HepG2 (cell line): ENCODE measurements around the gene IGIP. TPM values are rescaled to one million over a fixed set of nuclear protein-coding genes. Genes with fewer than 3 reads are reported as not detected.

Experiments
- ATAC-seq: fragments of 200-7000 bp; cut with Tn5 transposase; 3 replicates; pipeline ENCODE4 v1.9.1; 2020; ENCODE audit warnings: mild to moderate bottlenecking, moderate library complexity
- BruUV-seq: library from RNA; stranded (reverse); fragments of 400-500 nt; replicated peaks from 2 replicates; lab custom pipeline; 2021; lab: Mats Ljungman, UMichigan
- CTCF ChIA-PET: fragments of 300-600 bp; formaldehyde crosslinking; extraction: SDS; loops from one replicate; lab custom pipeline; 2021; ENCODE audit warnings: low total read pairs, inconsistent platforms, low intra/inter-chr PET ratio; lab: Yijun Ruan, JAX
- POLR2A ChIA-PET: fragments of 350-600 bp; sonication (Branson Sonifier 250); formaldehyde crosslinking; loops from one replicate; lab custom pipeline; 2020; ENCODE audit warnings: antibody characterized with exemption, inconsistent platforms; lab: Yijun Ruan, JAX
- DNase-seq: peaks from one replicate; pipeline ENCODE4 v3.0.0-alpha.2; 2015; ENCODE audit warnings: low spot score
- FAIRE-seq: peaks from 3 replicates; lab custom pipeline; 2011; peaks lifted over from hg19 to GRCh38; lab: Jason Lieb, UNC
- H2AFZ ChIP-seq: one replicate; pipeline ENCODE4 v1.6.1; 2011; ENCODE audit warnings: low read length, inconsistent platforms
- H3K27ac ChIP-seq: fragments of 300-600 bp; 3 replicates; pipeline ENCODE4 v1.8.0; 2011; ENCODE audit warnings: mixed run types, mild to moderate bottlenecking, mixed read lengths, low read length, inconsistent platforms; ENCODE audit not compliant: insufficient read depth; ENCODE audit errors: extremely low read length
- H3K27me3 ChIP-seq, 2 experiments: fragments of 200-600 bp in 1 of 2; 2 replicates in 1 of 2; 3 replicates in 1 of 2; pipeline versions ENCODE4 v1.6.0 to v1.8.0; 2011; ENCODE audit warnings: low read length in 2 of 2, mild to moderate bottlenecking in 2 of 2, moderate library complexity in 2 of 2, inconsistent platforms in 1 of 2; ENCODE audit not compliant: insufficient read depth in 2 of 2, control insufficient read depth in 1 of 2
- H3K36me3 ChIP-seq, 2 experiments: fragments of 200-600 bp in 1 of 2; replicated peaks in 1 of 2; 2 replicates in 1 of 2; 3 replicates in 1 of 2; pipeline versions ENCODE4 v1.5.1 to v1.8.0; 2011; ENCODE audit warnings: low read length in 2 of 2, inconsistent platforms in 1 of 2; ENCODE audit not compliant: insufficient read depth in 2 of 2, control insufficient read depth in 1 of 2
- H3K4me1 ChIP-seq: 2 replicates; pipeline ENCODE4 v1.5.1; 2012; ENCODE audit warnings: low read length, inconsistent platforms; ENCODE audit not compliant: insufficient read depth
- H3K4me2 ChIP-seq: 2 replicates; pipeline ENCODE4 v1.6.0; 2011; ENCODE audit warnings: low read depth, low read length, inconsistent platforms
- H3K4me3 ChIP-seq, 3 experiments: fragments of 200-600 bp in 1 of 3; sonication (generic), shearing (Covaris generic) in 1 of 3; replicated peaks in 1 of 3; 2 replicates each; pipeline ENCODE4 v1.5.1; 2011 to 2016; ENCODE audit warnings: low read length in 3 of 3, inconsistent platforms in 2 of 3, low read depth in 2 of 3, mild to moderate bottlenecking in 2 of 3, control low read depth in 1 of 3, mixed read lengths in 1 of 3; ENCODE audit not compliant: insufficient read depth in 1 of 3
- H3K79me2 ChIP-seq: one replicate; pipeline ENCODE4 v1.6.1; 2011; ENCODE audit warnings: low read length, inconsistent platforms; ENCODE audit not compliant: insufficient read depth
- H3K9ac ChIP-seq: 2 replicates; pipeline ENCODE4 v1.6.0; 2011; ENCODE audit warnings: mild to moderate bottlenecking, low read depth, low read length, inconsistent platforms; ENCODE audit not compliant: insufficient read depth
- H3K9me3 ChIP-seq: 2 replicates; pipeline ENCODE4 v1.5.1; 2012; ENCODE audit warnings: mild to moderate bottlenecking, low read length
- H4K20me1 ChIP-seq: 2 replicates; pipeline ENCODE4 v1.6.0; 2011; ENCODE audit warnings: inconsistent platforms, mild to moderate bottlenecking, low read length, moderate library complexity; ENCODE audit not compliant: insufficient read depth
- ADNP ChIP-seq: sonication (generic); formaldehyde crosslinking; IDR thresholded peaks from 2 replicates; pipeline ENCODE4 v1.4.0; 2020; ENCODE audit warnings: missing genetic modification reagents
- CCDC6 ChIP-seq: sonication (generic); formaldehyde crosslinking; IDR thresholded peaks from 2 replicates; pipeline ENCODE4 v1.8.1; 2022; ENCODE audit warnings: mild to moderate bottlenecking, missing genetic modification reagents, moderate library complexity
- FOSL2 ChIP-seq: sonication (generic); formaldehyde crosslinking; IDR thresholded peaks from 2 replicates; pipeline ENCODE4 v1.4.0; 2020; ENCODE audit warnings: missing genetic modification reagents
- ISX ChIP-seq: sonication (generic); formaldehyde crosslinking; conservative IDR thresholded peaks from 2 replicates; pipeline ENCODE4 v1.5.0; 2020; ENCODE audit warnings: missing genetic modification reagents
- KAT8 ChIP-seq: IDR thresholded peaks from 2 replicates; pipeline ENCODE4 v1.6.1; 2016; ENCODE audit warnings: missing genetic modification reagents, missing compliant biosample characterization
- MBD4 ChIP-seq: IDR thresholded peaks from 2 replicates; pipeline ENCODE4 v1.6.1; 2012; ENCODE audit warnings: low read length, inconsistent platforms, borderline replicate concordance
- MIXL1 ChIP-seq: IDR thresholded peaks from 2 replicates; pipeline ENCODE4 v1.6.1; 2016
- NCOA5 ChIP-seq: sonication (generic); formaldehyde crosslinking; IDR thresholded peaks from 2 replicates; pipeline ENCODE4 v1.4.0; 2020; ENCODE audit warnings: missing genetic modification reagents
- NR3C1 ChIP-seq: sonication (generic); formaldehyde crosslinking; IDR thresholded peaks from 2 replicates; pipeline ENCODE4 v1.4.0; 2020; ENCODE audit warnings: missing genetic modification reagents
- ONECUT2 ChIP-seq: sonication (generic); formaldehyde crosslinking; IDR thresholded peaks from 2 replicates; pipeline ENCODE4 v1.4.0; 2020; ENCODE audit warnings: missing genetic modification reagents
- POLR2A ChIP-seq, 2 experiments: IDR thresholded peaks; 2 replicates each; pipeline ENCODE4 v1.6.1; 2011; ENCODE audit warnings: low read depth in 2 of 2, low read length in 2 of 2, mild to moderate bottlenecking in 1 of 2, moderate library complexity in 1 of 2; ENCODE audit not compliant: insufficient read depth in 1 of 2
- SALL1 ChIP-seq: sonication (generic); formaldehyde crosslinking; IDR thresholded peaks from 2 replicates; pipeline ENCODE4 v1.8.0; 2022; ENCODE audit warnings: mild to moderate bottlenecking, missing genetic modification reagents
- SOX5 ChIP-seq: IDR thresholded peaks from 2 replicates; pipeline ENCODE4 v1.6.1; 2016; ENCODE audit warnings: borderline replicate concordance
- TEAD3 ChIP-seq: optimal IDR thresholded peaks from 2 replicates; pipeline ENCODE3; 2016; ENCODE audit warnings: borderline replicate concordance
- TMF1 ChIP-seq: sonication (generic); formaldehyde crosslinking; IDR thresholded peaks from 2 replicates; pipeline ENCODE4 v1.8.1; 2022; ENCODE audit warnings: low read depth, missing genetic modification reagents
- ZFP41 ChIP-seq: sonication (generic); formaldehyde crosslinking; IDR thresholded peaks from 2 replicates; pipeline ENCODE4 v1.4.0; 2020; ENCODE audit warnings: mild to moderate bottlenecking, missing genetic modification reagents, borderline replicate concordance
- ZGPAT ChIP-seq: IDR thresholded peaks from 2 replicates; pipeline ENCODE4 v1.6.1; 2016; ENCODE audit warnings: mild to moderate bottlenecking
- ZNF879 ChIP-seq: sonication (generic); formaldehyde crosslinking; IDR thresholded peaks from 2 replicates; pipeline ENCODE4 v1.8.1; 2023; ENCODE audit warnings: missing genetic modification reagents
- WGBS: methylation state at CpG from one replicate; pipeline ENCODE4 v1.1.6; 2017; ENCODE audit warnings: low lambda C conversion rate; 5-methylcytosine and 5-hydroxymethylcytosine counted together
- in situ Hi-C: cut with HindIII; loops from 2 replicates; pipeline ENCODE4 v1.10.0; 2017; ENCODE audit warnings: low pct_unique_long_range_greater_than_20kb; ENCODE audit not compliant: extremely low pct_ligation_motif_present
- intact Hi-C: fragments of 100-400 bp; cut with micrococcal nuclease; formaldehyde crosslinking; loops from one replicate; pipeline ENCODE4 v1.10.0; 2022; ENCODE audit not compliant: unreplicated experiment
- polyA plus RNA-seq, 8 experiments: library from polyadenylated mRNA; depleted of rRNA in 3 of 8; stranded (reverse) in 7 of 8; unstranded in 1 of 8; fragments of >200 nt; fragmentation: Illumina TruSeq in 4 of 8; extraction: Trizol in 4 of 8; gene quantifications; 2 replicates each; pipeline versions ENCODE4 v1.2.1 to v1.2.3, GENCODE V29; 2011 to 2016; ENCODE audit warnings: low read depth in 4 of 8, missing spikeins in 1 of 8, mixed read lengths in 1 of 8; ENCODE audit not compliant: insufficient read depth in 1 of 8
- total RNA-seq, 5 experiments: library from RNA; depleted of rRNA; stranded (reverse); fragments of >200 nt; fragmentation: Illumina TruSeq; extraction: Trizol; gene quantifications; 2 replicates each; pipeline ENCODE4 v1.2.3, GENCODE V29; 2016; ENCODE audit warnings: low read depth in 1 of 5
- TF ChIP-seq, protein P1 (sequence below): sonication (generic); formaldehyde crosslinking; IDR thresholded peaks from 2 replicates; pipeline ENCODE4 v1.4.0; 2020; ENCODE audit warnings: low read depth, mild to moderate bottlenecking, missing genetic modification reagents

IGIP gene
- total and polyA plus RNA-seq, 2 of the 13 experiments (the other 11 are each of a cell fraction or from before 2014, with no cell fraction given): 1.7 to 2.1 TPM

- in situ Hi-C loops (no loop called here), intact Hi-C loops (no loop called here)
- FAIRE-seq: no peak
- Histone ChIP-seq H3K27me3 (no peaks in the 10 kb centered on the region), H3K4me2 (no peak overlapping the region), H3K9ac (no peak overlapping the region), H2AFZ (no peak overlapping the region), H3K4me3 (no peak overlapping the region), H3K4me1 (peaks cover 17% of the 10 kb centered on the region), H3K27ac (no peak overlapping the region), H4K20me1 (no peaks in the 10 kb centered on the region), H3K79me2 (no peaks in the 10 kb centered on the region), H3K36me3 (no peaks in the 10 kb centered on the region), H3K9me3 (no peaks in the 10 kb centered on the region)
- ATAC-seq: peak; percentile 71
- CTCF ChIA-PET: no interaction called here
- 81% methylated on average over 5 of the region's 5 CpGs for WGBS
- no TSS peak for BruUV-seq
- POLR2A ChIA-PET: interaction anchor here (0.7 to 2.1 kb wide), 2 partner anchors 9 to 58 kb away, joined by 3 to 6 read pairs; partner anchors contain the start of gene CYSTM1
- DNase-seq: no peak
- TF ChIP-seq ONECUT2 (CRISPR knock-in tag): peak; percentile 67
- peak; percentile 45; the same call in 1 of the 2 replicates for TF ChIP-seq SALL1 (CRISPR knock-in tag)
- TF ChIP-seq TEAD3 (CRISPR knock-in tag): peak; percentile 77
- TF ChIP-seq ADNP (CRISPR knock-in tag): no peak
These were observed 39.6 kb downstream of the IGIP start for GRCh38 chr5:140165101-140165922.

DNA sequence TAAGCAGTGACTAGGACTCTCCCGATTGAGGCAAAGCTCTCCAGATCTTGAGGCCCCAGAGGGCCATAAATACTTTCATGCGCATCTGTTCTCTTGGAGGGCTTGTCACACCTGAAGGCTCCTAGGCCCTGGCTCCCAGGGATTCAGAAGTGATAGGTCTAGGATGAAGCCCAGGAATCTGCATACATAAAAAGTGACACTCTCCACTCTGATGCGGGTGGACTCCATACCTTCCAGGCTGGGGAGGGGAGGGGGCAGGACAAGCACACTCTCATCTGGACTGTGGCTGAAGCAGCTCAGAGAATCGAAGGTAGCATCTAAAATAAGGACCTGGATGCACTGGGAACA is 40.2 kb downstream of the IGIP start:
- 55% methylated on average over 3 of the region's 4 CpGs for WGBS
- Histone ChIP-seq H3K4me3 (no peak overlapping the region), H3K4me1 (peaks cover 17% of the 10 kb centered on the region), H3K9me3 (no peaks in the 10 kb centered on the region), H2AFZ (no peak overlapping the region), H4K20me1 (no peaks in the 10 kb centered on the region), H3K79me2 (no peaks in the 10 kb centered on the region), H3K4me2 (no peak overlapping the region), H3K9ac (no peak overlapping the region), H3K27me3 (no peaks in the 10 kb centered on the region), H3K27ac (no peak overlapping the region), H3K36me3 (no peaks in the 10 kb centered on the region)
- ChIA-PET POLR2A (interaction anchor here (2.1 kb wide), 1 partner anchor 9 kb away, joined by 6 read pairs; the partner anchor contains the start of gene CYSTM1), CTCF (no interaction called here)
- FAIRE-seq (no peak), ATAC-seq (no peak), DNase-seq (no peak)
- in situ Hi-C loops (no loop called here), intact Hi-C loops (no loop called here)
- BruUV-seq: no TSS peak
- TF ChIP-seq ZFP41 (CRISPR knock-in tag) (no peak), CCDC6 (CRISPR knock-in tag) (no peak), TMF1 (CRISPR knock-in tag) (no peak), ISX (CRISPR knock-in tag) (no peak), NR3C1 (CRISPR knock-in tag) (no peak), NCOA5 (CRISPR knock-in tag) (no peak), ZNF879 (CRISPR knock-in tag) (no peak), FOSL2 (CRISPR knock-in tag) (no peak), KAT8 (CRISPR knock-in tag) (no peak), POLR2A (IDR thresholded peaks at IDR 0.05; ENCODE audit: insufficient read depth in 1 of 2, low read depth in 2 of 2, low read length in 2 of 2) (no peak), MIXL1 (CRISPR knock-in tag) (no peak), SOX5 (no peak), ZGPAT (CRISPR knock-in tag) (no peak), MBD4 (no peak)
- TF ChIP-seq, protein P1, sequence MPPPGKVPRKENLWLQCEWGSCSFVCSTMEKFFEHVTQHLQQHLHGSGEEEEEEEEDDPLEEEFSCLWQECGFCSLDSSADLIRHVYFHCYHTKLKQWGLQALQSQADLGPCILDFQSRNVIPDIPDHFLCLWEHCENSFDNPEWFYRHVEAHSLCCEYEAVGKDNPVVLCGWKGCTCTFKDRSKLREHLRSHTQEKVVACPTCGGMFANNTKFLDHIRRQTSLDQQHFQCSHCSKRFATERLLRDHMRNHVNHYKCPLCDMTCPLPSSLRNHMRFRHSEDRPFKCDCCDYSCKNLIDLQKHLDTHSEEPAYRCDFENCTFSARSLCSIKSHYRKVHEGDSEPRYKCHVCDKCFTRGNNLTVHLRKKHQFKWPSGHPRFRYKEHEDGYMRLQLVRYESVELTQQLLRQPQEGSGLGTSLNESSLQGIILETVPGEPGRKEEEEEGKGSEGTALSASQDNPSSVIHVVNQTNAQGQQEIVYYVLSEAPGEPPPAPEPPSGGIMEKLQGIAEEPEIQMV (CRISPR knock-in tag): no peak
